ENCODE measurements around the gene MIGA2. TPM values are rescaled to one million over a fixed set of nuclear protein-coding genes. Genes with fewer than 3 reads are reported as not detected.
"Not testable (repeated sequence)": the region's sequence is repeated elsewhere in the genome, so short reads cannot be mapped to it uniquely, and the experiment has no call there.

MIGA2 gene
- total RNA-seq, 4 donors from 2014 or later = 16.2 to 38.3 (median 24.6) TPM

- Histone ChIP-seq H3K27ac (peak within 1 kb of the TSS; percentile 90 to 98 (median 96)), H3K36me3 (peaks cover 0 to 22% of the 10 kb centered on the region in 2 donors), H3K4me1 (peaks cover 0 to 62% (median 27%) of the 10 kb centered on the region in 3 donors), H3K4me3 (peak within 1 kb of the TSS; percentile 90 to 97), H3K27me3 (no peaks in the 10 kb centered on the region), H3K9me3 (no peaks in the 10 kb centered on the region)
- TF ChIP-seq POLR2A (IDR thresholded peaks at IDR 0.05) (peak; percentile 76 to 88), POLR2AphosphoS5 (IDR thresholded peaks at IDR 0.05) (peak; percentile 93), EP300 (IDR thresholded peaks at IDR 0.05) (no peak), CTCF (IDR thresholded peaks at IDR 0.05) (peak in 2 of 4 experiments; percentile 11 to 18)
- ATAC-seq = peak; percentile 91
- WGBS, 2 donors (ENCODE audit: low coverage in 1 of 2) = 0% methylated on average over 2 of the region's 77 CpGs
Measured at GRCh38 chr9:129110740-129111527, 74.5 kb downstream of the MIGA2 start, which contains the start of the genes CRAT and PTPA. Gene CRAT (minus strand): TSS chr9:129110793. CDS start chr9:129110509, 284 bp downstream. Gene PTPA (plus strand): TSS chr9:129111415. CDS start chr9:129111601, 186 bp downstream.

- ATAC-seq = no peak
- Histone ChIP-seq H3K9me3 (no peaks in the 10 kb centered on the region), H3K4me1 (peaks cover 0 to 62% (median 27%) of the 10 kb centered on the region in 3 donors)
Measured at GRCh38 chr9:129111528-129112151, 75.2 kb downstream of the MIGA2 start.

GRCh38 chr9:129112526-129112925, 76.1 kb downstream of the MIGA2 start:
- not testable (repeated sequence) for ATAC-seq

More at GRCh38 chr9:129111528-129112151, 75.2 kb downstream of the MIGA2 start:
- TF ChIP-seq EP300 (IDR thresholded peaks at IDR 0.05) = no peak
- TF ChIP-seq POLR2A (IDR thresholded peaks at IDR 0.05) = no peak
- no peak for TF ChIP-seq POLR2AphosphoS5 (IDR thresholded peaks at IDR 0.05)
- TF ChIP-seq CTCF (IDR thresholded peaks at IDR 0.05) = no peak
- H3K27ac ChIP-seq = peak overlapping the region; percentile 90 to 98 (median 96)
- WGBS, 2 donors (ENCODE audit: low coverage in 1 of 2) = 0% methylated on average over 8 to 10 of the region's 37 CpGs
- no peaks in the 10 kb centered on the region for H3K27me3 ChIP-seq
- peaks cover 0 to 15% of the 10 kb centered on the region in 2 donors for H3K36me3 ChIP-seq
- H3K4me3 ChIP-seq = peak overlapping the region; percentile 90 to 97

GRCh38 chr9:129113645-129114304, 77.3 kb downstream of the MIGA2 start:
- Histone ChIP-seq H3K27me3 (no peaks in the 10 kb centered on the region), H3K36me3 (no peaks in the 10 kb centered on the region), H3K4me1 (peaks cover 0 to 53% (median 21%) of the 10 kb centered on the region in 3 donors), H3K9me3 (no peaks in the 10 kb centered on the region), H3K27ac (no peak overlapping the region), H3K4me3 (no peak overlapping the region)
- WGBS, 2 donors (ENCODE audit: low coverage in 1 of 2) = 80 to 88% methylated on average over 1 to 12 of the region's 17 CpGs
- no peak for ATAC-seq
- TF ChIP-seq EP300 (IDR thresholded peaks at IDR 0.05) = no peak
- no peak for TF ChIP-seq POLR2AphosphoS5 (IDR thresholded peaks at IDR 0.05)
- TF ChIP-seq CTCF (IDR thresholded peaks at IDR 0.05) = no peak
- no peak for TF ChIP-seq POLR2A (IDR thresholded peaks at IDR 0.05)

More at GRCh38 chr9:129112526-129112925, 76.1 kb downstream of the MIGA2 start:
- not testable (repeated sequence) for H3K27me3 ChIP-seq, H3K36me3 ChIP-seq, H3K9me3 ChIP-seq
- peak overlapping the region in 1 of 4 donors; percentile 97 for H3K27ac ChIP-seq
- H3K4me1 ChIP-seq = peaks cover 0 to 62% (median 27%) of the 10 kb centered on the region in 3 donors
- WGBS, 2 donors (ENCODE audit: low coverage in 1 of 2) = 85% methylated on average over 8 of the region's 17 CpGs; no CpG with 5 or more reads in 1 of the 2 donors
- H3K4me3 ChIP-seq = peak overlapping the region in 1 of 2 donors; percentile 97

GRCh38 chr9:129118799-129119198, 82.4 kb downstream of the MIGA2 start:
- H3K4me3 ChIP-seq = no peak overlapping the region
- H3K27me3 ChIP-seq = no peaks in the 10 kb centered on the region
- H3K4me1 ChIP-seq = peaks cover 0 to 15% (median 0%) of the 10 kb centered on the region in 3 donors
- no peak overlapping the region for H3K27ac ChIP-seq
- H3K36me3 ChIP-seq = peaks cover 0 to 35% of the 10 kb centered on the region in 2 donors
- no peak for ATAC-seq
- 68 to 80% methylated on average over 1 to 4 of the region's 4 CpGs for WGBS, 2 donors (ENCODE audit: low coverage in 1 of 2)
- TF ChIP-seq EP300 (IDR thresholded peaks at IDR 0.05) (no peak), POLR2A (IDR thresholded peaks at IDR 0.05) (no peak)
- no peaks in the 10 kb centered on the region for H3K9me3 ChIP-seq
